Spleen (tissue), 7 donors: ENCODE results near the gene AFP.

Experiments
- POLR2A ChIP-seq, 3 donors: fragments of 450-650 bp; IDR thresholded peaks; one replicate each; pipeline ENCODE4 v1.5.1; 2017; ENCODE audit warnings: antibody characterized with exemption in 3 of 3, mild to moderate bottlenecking in 1 of 3
- POLR2AphosphoS5 ChIP-seq, 3 donors: sonication (generic); formaldehyde crosslinking; IDR thresholded peaks; one replicate each; pipeline ENCODE4 v1.5.1; 2017; ENCODE audit warnings: antibody characterized with exemption in 3 of 3
- TF ChIP-seq, protein P1 (sequence below), 11 experiments: fragments of 200-600 bp in 7 of 11; fragments of 450-650 bp in 4 of 11; sonication (generic) in 4 of 11; IDR thresholded peaks in 8 of 11; conservative IDR thresholded peaks in 3 of 11; 1 replicate in 7 of 11; 2 replicates in 4 of 11; pipeline versions ENCODE4 v1.4.0 to v1.8.0; 2016 to 2021; ENCODE audit warnings: antibody characterized with exemption in 11 of 11, inconsistent platforms in 4 of 11, mild to moderate bottlenecking in 1 of 11
- donor health status: DM: no; HTN: no; CAD: no; lungs with moderate emphysema.
- donor health status: DM: no; HTN: no; CAD: no.
- donor health status: DM: no; HTN: no; CAD: no.

DNA sequence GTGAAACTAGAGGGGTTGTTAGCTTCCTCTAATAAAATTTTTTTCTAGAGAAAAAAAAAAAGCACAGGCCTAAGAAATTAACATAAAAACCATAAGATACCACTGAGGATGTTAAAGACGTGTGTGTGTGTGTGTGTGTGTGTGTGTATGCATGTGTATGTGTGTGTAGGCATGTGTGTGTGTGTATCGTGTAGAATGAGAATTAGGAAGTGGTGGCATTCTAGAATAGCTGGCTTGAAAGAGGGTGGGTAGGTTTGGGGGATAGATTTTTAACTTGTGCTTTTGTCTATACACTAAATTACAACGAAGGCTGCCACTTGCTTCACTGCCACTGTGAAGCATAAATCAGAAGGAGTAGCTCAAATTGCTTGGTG, 23.0 kb downstream of the AFP start:
- TF ChIP-seq, protein P1, sequence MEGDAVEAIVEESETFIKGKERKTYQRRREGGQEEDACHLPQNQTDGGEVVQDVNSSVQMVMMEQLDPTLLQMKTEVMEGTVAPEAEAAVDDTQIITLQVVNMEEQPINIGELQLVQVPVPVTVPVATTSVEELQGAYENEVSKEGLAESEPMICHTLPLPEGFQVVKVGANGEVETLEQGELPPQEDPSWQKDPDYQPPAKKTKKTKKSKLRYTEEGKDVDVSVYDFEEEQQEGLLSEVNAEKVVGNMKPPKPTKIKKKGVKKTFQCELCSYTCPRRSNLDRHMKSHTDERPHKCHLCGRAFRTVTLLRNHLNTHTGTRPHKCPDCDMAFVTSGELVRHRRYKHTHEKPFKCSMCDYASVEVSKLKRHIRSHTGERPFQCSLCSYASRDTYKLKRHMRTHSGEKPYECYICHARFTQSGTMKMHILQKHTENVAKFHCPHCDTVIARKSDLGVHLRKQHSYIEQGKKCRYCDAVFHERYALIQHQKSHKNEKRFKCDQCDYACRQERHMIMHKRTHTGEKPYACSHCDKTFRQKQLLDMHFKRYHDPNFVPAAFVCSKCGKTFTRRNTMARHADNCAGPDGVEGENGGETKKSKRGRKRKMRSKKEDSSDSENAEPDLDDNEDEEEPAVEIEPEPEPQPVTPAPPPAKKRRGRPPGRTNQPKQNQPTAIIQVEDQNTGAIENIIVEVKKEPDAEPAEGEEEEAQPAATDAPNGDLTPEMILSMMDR (IDR thresholded peaks at IDR 0.05 in 8 of 11, conservative IDR thresholded peaks at IDR 0.05 in 3 of 11): no peak
- no peak for TF ChIP-seq POLR2A (IDR thresholded peaks at IDR 0.05)
- no peak for TF ChIP-seq POLR2AphosphoS5 (IDR thresholded peaks at IDR 0.05)
